ENCODE data around the gene GPC4.

DNA sequence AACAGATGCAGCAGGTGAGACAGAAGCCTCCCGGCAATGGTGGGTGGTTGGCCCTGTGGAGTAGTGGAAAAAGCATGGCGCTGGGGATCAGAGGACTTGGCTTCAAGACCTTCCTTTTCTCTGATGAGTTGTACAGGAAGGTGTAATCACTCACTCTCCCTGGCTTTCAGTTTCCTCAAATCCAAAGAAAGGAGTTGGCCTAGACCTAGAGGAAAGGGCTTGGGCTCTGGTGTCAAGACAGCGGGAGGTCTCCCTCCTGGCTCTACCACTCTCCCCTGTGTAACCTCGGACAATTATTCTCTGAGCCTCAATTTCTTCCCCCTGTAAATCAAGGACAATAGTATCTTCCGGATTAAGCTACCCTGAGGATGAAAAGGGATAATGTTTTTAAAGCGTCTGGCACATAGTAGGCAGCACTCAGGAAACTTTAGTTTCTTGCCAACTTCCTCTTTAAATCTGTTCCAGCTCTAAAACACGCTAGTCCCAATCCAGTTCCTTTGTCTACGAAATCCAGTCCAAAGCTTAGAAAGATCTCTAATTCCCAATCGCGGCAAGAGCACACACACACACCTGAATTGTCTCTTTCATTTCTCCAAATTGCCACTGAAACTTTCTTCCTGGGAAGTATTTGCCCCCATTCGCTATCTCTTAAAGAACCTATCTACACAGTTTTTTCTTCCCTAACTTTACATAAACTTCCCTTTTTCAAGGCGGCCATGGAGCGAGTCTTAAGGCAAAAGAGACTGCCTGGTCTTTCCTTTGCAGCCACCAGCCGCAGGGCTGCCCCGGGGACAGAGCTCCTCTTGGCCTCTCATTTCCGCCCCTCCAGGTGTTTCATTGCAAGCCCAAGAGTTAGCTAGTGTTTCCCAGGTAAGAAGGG is 29.9 kb upstream of the GPC4 start:
- no peak for TF ChIP-seq POLR2A (IDR thresholded peaks at IDR 0.05)
- no peak for TF ChIP-seq CTCF (IDR thresholded peaks at IDR 0.05)
